Kidney epithelial cell (primary cell): ENCODE data around the gene WDR20. TPM values are rescaled to one million over a fixed set of nuclear protein-coding genes. Genes with fewer than 3 reads are reported as not detected.

Source experiments
- DNase-seq: peaks from one replicate; pipeline ENCODE4 v3.0.0-alpha.2; 2010; ENCODE audit warnings: low read depth
- H3K27me3 ChIP-seq: 2 replicates; pipeline ENCODE4 v1.6.0; 2011; ENCODE audit warnings: low read length; ENCODE audit not compliant: control insufficient read depth, insufficient read depth
- H3K36me3 ChIP-seq: 2 replicates; pipeline ENCODE4 v1.5.1; 2011; ENCODE audit warnings: low read length; ENCODE audit not compliant: control insufficient read depth, insufficient read depth
- H3K4me3 ChIP-seq: 2 replicates; pipeline ENCODE4 v1.5.1; 2011; ENCODE audit warnings: low read depth, mild to moderate bottlenecking, control low read depth, low read length
- CTCF ChIP-seq: IDR thresholded peaks from 2 replicates; pipeline ENCODE4 v1.5.1; 2011; ENCODE audit warnings: mild to moderate bottlenecking, moderate library complexity, low read length, control low read depth, inconsistent platforms; ENCODE audit not compliant: insufficient read depth, poor library complexity, severe bottlenecking
- total RNA-seq: library from RNA; depleted of rRNA; stranded (reverse); fragments of >200 nt; gene quantifications from 2 replicates; pipeline ENCODE4 v1.2.3, GENCODE V29; 2015

WDR20 gene
- total RNA-seq, 1 donor from 2014 or later = 14.0 TPM

GRCh38 chr14:102210421-102211042 is 70.8 kb downstream of the WDR20 start:
- no peak for DNase-seq
- H3K4me3 ChIP-seq = no peak overlapping the region
- H3K27me3 ChIP-seq = no peaks in the 10 kb centered on the region
- H3K36me3 ChIP-seq = no peaks in the 10 kb centered on the region
- TF ChIP-seq CTCF = no peak

- no peak for TF ChIP-seq CTCF
- DNase-seq = no peak
- Histone ChIP-seq H3K27me3 (no peaks in the 10 kb centered on the region), H3K36me3 (no peaks in the 10 kb centered on the region), H3K4me3 (no peak overlapping the region)
Measured at GRCh38 chr14:102211240-102211639, 71.5 kb downstream of the WDR20 start.

- DNase-seq = no peak
- TF ChIP-seq CTCF = no peak
- H3K27me3 ChIP-seq = no peaks in the 10 kb centered on the region
- H3K4me3 ChIP-seq = no peak overlapping the region
- H3K36me3 ChIP-seq = no peaks in the 10 kb centered on the region
Measured at GRCh38 chr14:102212356-102212755, 72.7 kb downstream of the WDR20 start.

GRCh38 chr14:102212845-102213244 is 73.1 kb downstream of the WDR20 start:
- Histone ChIP-seq H3K4me3 (no peak overlapping the region), H3K27me3 (no peaks in the 10 kb centered on the region), H3K36me3 (peaks cover 2% of the 10 kb centered on the region)
- no peak for DNase-seq
- TF ChIP-seq CTCF = no peak

GRCh38 chr14:102213470-102213869 is 73.8 kb downstream of the WDR20 start:
- DNase-seq = no peak
- Histone ChIP-seq H3K27me3 (no peaks in the 10 kb centered on the region), H3K36me3 (peaks cover 2% of the 10 kb centered on the region), H3K4me3 (no peak overlapping the region)
- no peak for TF ChIP-seq CTCF
